GM18499 (cell line): ENCODE data around the gene GLIS1.

Source experiments
- ATAC-seq: cut with Tn5 transposase; IDR thresholded peaks from one replicate; pipeline ENCODE4 v1.9.1; 2021; ENCODE audit warnings: moderate number of reproducible peaks; ENCODE audit not compliant: insufficient read depth, unreplicated experiment

Gene GLIS1

DNA sequence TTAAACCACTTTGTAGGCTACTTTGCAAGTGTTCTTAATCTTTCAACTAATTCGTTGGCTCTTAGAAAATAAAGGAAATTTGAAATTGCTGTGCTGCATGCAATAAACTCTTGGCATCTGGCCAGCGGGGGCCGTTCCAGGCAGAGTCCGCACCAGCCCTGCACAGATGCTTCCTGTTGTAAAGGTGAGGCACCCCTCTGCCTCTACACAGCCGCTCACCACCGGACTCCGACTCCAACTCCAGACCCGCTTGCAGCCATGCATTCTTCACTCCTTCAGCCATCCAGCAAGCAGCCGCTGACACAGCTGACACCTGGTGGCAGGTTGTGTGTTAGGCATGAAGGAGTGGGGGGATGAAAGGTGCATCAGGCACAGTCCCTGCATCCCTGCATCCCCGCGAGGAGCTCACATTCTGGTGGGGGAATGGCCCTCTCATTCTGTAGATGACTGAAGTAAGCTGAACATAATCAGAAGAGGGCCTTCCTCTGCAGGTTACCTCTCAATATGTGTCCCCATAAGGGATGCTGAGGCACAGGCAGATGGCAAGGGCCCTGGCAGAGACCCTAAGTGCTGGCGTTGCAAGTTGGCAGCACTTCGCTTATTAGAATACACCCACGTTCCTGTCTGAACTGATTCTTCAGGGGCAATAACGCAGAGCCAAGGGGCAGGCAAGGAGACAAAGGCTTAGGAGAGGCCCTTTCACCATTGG is 56.8 kb downstream of the GLIS1 start:
- ATAC-seq, result no peak

DNA sequence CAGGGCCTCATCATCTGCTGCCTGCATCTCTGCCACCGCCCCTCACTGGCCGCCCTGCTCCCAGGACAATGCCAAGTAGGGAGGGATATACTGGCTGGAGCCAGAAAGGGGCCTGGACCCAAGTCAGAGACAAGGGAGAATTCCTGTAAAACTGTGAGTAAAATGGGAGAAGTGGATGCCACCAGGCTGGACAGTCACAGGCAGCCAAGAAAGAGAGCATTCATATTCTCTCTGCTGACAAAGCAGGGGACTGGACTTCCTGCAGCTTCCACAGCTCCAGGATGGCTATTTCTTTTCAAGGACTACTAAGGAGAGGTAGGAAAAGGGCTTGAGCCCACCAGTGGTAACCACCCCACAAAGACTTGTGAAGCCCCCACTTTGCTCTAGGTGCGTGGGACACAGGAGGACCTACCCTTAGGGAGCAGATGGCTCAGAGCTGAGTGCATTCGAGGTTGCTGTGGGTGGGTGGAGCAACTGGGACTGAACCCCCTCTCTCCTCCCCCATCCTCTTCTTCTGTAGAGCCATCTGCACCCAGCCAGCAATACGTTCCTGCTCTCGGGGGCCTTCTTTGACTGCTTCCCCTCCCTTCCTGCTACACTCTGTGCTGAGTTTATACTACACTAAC is 57.5 kb downstream of the GLIS1 start:
- no peak for ATAC-seq

DNA sequence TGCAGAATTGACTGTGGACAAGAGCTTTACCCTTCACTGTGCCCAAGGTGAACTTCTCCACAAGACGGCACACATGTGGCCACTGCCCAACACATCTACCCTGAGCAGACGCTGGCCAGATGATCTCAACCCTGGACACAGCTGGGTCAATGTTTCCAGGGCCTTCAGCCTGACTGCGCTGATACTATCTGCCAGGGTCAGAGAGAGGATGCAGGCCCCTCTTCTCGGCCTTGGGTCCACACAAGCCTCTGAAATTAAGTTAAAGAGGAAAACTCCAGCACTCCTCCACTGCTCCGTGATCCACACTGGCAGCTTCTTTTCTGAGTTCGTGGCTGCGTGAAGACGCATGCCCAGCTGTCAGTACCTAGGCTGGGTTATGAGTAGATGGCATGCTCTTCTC is 58.1 kb downstream of the GLIS1 start:
- no peak for ATAC-seq

DNA sequence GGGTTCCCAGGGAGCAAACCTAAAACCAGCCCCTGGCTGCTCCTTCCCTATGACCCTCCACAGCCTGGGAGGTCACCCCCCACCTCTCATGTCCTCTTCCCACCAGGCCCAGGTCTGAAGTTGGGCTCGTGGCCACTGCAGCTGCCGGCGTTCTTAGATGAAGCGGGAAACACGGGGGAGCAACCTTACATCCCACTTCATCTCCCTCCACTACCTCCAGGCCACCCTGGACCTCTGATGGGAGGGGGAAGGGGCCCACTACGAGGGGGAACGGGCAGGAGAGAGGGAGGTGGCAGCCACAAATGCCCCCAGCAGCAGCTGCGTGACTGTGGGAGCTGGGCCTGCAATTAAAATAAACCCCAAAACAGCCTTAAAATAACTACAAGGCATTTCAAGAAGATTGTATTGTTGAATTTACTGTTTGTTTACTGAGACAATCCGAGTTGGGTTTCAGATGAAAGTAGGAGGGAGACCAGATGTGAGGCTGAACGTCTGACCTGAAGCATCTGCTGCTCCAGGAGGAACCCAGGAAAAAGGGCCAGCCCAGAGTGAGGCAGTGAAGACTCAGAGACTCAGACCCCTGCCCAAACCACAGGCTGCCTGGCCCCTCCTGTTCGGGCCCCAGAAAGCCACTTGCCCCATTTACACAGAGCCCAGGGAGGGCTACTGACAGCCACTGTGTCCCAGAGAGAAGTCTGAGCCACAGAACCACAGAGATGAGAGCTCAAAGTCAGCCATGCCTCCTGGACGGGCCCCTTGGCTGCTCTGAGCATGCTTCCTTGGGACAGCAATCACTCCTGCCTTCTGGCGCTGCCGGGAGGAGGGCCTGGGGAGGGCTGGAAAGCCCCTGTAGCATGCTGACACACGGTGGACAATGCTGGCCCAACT is 59.8 kb downstream of the GLIS1 start:
- no peak for ATAC-seq

DNA sequence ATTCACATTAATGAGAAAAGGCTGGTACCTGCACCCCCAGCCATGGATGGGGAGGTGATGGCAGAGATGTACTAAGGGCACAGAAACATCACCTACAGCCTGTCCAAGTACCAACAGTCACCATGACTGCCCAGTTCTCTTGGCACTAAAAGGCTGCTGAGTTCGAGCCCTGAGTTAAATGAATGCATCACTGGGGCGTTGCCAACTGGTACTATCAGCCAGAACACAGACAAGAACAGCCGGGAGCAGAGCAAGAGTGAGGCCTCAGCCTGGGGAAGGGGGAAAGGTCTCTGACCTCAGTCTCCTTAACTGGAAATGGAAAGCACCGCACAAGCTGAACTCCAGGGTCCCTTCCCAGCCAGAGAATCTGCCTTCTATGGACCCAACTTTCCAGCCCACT is 60.5 kb downstream of the GLIS1 start:
- ATAC-seq, result no peak

DNA sequence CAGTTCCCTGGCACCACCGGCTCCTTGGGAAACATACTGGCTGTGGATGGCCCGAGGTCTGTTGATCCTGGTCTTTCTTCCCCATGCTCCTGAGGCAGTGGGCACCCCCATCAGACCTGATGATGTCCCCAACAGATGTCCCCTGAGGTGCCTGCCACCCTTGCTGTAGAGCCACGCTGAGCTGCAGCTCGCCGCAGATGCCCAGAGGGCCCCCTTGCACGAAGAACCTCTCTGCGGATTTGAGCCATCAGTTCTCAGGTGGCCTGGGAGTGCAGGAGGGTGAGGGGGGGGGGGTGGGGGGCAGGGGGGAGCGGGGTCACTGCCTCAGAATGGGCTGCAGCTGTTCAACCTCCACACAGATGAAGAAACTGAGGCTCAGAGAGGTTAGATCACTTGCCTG is 60.9 kb downstream of the GLIS1 start:
- ATAC-seq, result no peak

DNA sequence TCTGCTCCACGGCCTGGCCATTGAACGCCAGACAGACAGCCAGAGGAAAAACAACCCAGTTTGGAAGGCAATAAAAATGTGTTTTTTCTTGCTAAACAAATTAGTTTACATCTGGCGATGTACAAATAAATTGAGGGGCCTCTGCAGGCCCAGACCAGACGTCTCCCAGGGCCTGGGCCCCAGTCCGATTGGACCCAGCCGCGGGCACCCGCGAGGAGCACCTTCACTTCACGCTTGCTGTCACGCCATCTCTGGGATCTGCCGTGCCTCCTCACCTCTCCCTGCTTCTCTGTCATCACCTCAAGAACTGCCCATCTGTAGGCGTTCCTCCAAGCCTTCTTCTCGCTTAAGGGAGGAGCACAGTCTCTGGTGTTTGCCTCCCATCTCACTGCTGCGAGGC is 61.5 kb downstream of the GLIS1 start:
- no peak for ATAC-seq

DNA sequence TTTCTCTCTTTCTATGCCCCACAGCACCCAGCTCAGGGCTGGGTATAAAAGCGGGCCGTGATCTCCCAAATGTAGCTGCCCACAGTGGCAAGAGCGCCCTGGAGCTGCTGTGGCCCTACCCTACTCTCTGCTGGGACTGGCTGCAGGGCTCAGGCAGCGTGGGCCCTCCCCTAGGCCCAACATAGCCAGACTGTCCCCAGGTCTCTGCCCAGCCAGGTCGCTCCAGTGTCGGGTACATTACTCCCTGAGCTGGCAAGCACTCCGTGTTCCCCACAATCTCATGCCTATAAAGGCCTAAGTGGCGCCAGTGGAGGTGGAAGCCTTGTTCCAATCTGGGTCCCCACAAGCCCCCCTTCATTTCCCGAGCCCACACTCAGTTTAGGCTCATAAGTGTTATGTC is 66.2 kb downstream of the GLIS1 start:
- ATAC-seq, result no peak

DNA sequence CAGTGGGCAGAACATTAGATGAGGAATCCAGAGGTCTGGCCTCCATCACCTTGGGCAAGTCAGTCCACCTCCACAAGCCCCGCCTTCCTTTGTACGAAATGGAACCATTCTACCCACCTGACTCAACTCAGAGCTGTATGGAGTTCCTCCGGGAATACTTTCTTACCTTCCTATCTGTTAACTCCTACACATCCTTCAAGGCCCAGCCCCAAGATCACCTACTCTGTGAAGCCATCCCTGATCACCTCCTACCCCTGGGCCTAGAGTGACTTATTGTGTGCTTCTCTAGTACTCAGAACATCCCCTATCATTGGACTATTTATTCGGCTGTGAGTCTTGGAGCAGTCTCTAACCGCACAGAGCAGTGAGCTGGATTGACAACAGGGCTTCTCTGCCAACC is 66.7 kb downstream of the GLIS1 start:
- ATAC-seq, result no peak

DNA sequence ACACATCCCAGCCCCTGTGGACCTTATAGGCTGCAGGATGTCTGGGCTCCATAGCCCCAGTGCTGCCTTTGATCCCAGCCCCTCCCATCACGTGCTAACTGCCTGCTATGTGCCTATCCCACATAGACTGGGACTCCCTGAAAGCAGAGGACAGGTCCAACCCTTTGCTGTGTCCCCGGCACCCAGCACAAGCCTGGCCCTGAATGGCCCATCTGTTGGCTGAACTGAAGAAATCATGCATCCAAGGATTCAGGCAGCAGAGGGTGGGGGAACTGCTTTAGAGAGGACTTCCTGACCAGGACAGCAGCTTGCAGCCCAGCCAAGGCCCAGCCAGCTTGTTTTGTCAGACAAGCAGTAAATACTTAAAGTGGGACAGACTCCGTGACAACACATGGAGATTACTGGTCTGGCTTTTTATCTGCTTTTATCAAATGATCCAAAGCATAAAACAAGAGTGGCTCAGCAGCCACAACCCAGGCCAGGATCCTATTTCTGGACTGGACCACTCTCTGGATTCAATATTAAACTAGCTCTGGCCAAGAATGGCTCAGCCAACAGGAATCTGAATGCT is 69.3 kb downstream of the GLIS1 start:
- no peak for ATAC-seq

DNA sequence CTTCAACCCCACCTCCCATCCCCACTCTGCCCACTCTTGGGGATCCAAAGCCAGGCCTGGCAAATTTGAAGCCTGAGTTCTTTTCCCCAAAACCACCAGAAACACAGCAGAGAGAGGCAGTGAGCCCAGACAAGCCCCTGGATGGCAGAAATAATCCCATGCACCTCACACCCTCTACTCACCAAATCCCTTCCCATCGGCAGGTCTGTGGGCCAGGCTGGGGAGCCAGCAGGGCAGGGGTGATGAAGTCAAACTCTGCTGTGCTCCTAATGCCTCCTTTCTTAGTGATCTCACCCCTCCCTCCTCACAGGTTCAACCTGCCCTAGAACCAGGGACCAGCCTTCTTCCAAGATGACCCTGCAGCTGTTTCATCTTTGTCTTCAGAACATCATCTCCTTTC is 72.4 kb downstream of the GLIS1 start:
- no peak for ATAC-seq

DNA sequence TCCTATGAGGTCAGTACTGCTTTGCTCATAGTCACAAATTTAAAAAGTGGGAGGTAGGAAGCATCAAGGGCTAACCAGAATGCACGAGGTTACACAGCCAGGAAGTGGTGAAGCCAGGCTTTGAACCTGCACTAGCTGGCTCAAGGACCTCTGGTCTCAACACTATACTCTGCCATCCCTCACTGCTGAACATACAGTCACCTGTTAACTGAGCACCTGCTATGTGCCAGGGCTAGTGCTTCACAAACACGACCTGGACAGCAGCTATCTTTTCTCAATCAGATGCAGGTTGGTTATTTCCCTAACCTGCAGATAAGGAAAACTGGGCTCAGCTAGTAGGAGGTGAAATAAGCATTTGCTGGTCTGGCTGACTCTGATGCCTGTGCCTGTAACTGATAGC is 73.0 kb downstream of the GLIS1 start:
- ATAC-seq, result no peak

DNA sequence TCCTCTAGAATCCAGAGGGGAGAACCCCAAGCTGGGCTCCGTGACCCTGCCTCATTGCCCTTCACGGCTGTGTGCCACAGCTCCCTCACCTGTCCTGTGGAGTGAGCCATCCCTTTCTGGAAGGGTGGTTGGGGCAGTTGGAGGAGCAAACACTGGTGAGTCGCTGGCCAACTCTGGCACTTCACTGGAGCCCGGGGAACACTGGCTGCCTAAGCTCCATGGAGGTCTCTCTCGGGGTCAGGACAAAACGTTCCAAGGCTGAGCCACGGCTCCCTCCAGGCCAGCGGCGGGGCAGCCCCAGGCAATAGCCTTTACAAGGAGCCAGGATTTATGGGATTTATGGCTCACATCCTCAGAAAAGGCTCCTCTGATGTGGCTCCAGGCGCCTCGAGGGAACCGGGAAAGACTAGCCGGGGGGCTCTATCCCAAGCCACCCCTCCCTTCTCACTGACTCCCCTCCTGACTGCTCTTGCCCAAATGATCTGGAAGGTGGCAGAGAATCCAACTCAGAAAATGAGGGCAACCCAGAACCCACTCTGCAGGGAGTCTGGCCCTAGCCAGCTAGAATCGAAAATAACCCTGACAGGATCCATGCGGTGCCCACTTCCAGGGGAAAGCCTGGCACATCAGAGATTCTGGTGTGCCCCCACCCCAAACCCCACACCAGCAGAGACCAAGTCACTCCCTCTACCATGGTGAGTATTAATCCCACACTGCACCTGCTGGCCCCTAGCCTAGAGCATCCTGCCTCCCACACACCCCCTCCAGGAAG is 75.2 kb downstream of the GLIS1 start:
- no peak for ATAC-seq

DNA sequence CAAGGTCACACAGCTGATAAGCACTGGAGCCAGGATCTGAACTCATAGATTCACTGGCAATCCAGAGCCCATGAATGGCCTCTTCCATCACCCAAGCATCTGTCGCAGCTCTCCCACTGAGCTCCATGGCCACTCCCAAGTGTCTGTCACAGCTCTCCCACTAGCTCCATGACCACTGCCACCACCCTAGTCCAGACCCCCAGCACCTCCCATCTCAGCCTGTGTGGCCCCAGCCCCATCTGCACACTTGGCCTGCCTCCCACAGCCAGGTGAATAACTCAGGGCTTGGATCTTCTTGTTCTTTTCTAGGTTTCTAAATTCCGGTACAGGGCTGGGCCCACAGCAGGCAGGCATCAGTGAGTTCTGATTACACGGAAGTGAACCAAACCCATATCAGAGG is 76.0 kb downstream of the GLIS1 start:
- no peak for ATAC-seq

DNA sequence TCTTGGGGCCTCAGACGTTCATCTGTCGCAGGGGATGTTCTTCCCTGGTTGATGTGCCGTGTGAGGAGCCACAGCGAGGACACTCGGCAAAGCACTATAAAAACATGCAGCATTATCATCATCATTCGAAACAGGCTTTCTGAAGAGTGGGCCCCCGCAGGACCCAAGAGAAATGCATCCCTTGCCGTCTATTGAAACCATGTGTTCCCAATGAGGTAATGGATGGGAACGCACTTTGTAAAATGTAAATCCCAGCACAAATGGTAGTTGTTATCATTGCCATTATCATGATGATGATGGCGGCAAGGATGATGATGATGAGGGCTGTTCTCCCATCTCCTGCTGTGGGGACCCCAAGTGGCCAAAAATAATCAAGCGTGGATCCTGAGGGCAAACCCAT is 76.8 kb downstream of the GLIS1 start:
- no peak for ATAC-seq

DNA sequence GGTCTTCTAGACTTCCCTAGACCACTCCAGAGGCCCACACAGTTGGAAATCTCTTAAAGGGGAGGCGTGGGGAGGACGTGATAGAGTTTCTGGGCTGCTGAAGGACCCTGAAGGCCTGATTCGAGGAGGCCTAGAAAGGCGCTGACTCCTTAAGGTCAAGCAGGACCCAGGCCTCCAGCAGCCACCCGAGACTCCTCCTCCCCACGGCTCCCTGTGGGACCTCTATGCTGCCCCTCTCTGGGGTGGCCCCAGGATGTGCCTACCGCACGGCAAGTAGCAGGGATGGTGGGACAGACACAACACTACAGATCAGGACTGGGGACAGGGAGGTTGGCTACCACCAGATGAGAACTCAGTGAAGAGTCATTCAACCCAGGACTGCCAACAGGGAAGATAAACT is 77.5 kb downstream of the GLIS1 start:
- ATAC-seq, result no peak

DNA sequence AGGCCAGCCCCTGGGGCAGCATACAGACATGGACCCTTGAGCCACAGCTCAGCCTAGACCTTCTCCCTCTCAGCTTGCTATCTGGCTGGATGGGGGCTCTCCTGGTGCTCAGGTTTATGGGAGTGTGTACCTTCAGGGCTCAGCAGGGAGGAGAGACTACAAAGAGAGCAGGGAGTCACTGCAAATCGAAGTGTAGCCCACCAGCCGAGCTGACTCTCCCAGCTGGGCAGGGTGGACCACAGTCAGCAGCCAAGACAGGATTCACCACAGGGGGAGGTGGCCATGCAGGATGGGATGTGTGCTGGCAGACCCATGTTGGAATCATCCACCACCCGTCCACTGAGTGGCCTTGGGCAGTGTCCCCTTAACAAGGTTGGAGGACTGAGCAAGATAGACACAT is 78.3 kb downstream of the GLIS1 start:
- no peak for ATAC-seq

DNA sequence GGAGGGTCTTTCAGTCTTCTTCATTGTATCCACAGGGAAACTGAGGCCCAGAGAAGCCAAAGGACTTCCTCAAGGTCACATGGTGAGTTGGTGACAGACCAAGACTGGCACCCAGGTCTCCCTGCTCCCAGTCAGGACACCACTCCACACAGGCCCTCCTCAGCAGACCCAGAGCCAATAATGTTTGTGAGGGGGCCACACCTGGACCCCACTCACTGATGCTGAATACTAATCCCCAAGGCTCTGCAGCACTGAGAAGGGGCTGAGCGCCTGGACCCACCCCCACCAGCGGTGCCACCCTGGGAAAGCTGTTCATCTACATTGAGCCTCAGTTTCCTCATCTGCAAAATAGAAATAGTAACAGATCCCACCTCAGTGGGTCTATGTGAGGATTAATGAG is 79.5 kb downstream of the GLIS1 start:
- no peak for ATAC-seq

DNA sequence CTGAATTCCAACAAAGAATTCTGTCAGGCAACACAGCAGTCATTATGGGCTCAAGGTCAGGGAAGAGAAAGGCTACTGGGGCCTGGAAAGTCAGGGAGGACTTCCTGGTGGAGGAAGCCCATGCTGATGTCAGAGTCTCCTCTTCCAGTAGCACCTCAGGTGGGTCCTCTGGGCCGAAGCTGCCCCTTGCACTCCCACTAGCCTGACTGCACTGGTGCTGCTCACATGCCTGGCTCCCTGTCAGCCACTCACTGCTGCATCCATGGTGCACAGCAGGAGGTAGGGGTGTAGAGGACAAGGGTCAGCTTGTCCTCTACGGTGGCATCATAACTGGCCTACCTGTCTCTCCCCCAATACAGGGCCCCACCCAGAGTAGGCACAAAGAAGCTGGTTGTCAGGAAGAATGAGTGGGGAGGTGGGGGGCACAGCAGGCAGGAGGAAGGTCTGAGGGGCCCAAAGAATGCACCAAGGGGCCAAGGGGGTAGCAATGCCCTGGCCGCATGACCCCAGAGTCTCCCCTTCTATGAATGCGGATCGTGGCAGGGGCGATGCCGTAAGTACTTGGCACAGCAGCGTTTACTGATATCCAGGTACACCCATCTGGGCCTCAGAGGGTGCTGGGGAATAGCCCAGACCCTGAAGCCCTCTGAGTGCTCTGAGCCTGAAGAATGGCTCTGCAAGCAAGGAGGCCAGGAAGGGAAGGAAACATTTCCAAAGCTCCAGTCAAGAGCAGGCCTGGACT is 80.3 kb downstream of the GLIS1 start:
- ATAC-seq, result no peak
